NCI-H2107 treated with DMSO at 0.1 percent for 48 hours (cell line): Measurements from ENCODE around the gene GPER1.

Source experiments
- DNase-seq: peaks from one replicate; lab custom pipeline; 2025; ENCODE audit not compliant: unreplicated experiment; lab: John Stamatoyannopoulos, UW

GPER1 gene

GRCh38 chr7:1086588-1087464, 1.1 kb upstream of the GPER1 start:
- peak; percentile 87 for DNase-seq

- DNase-seq: no peak
Observed at GRCh38 chr7:1087465-1087814, 473 bp upstream of the GPER1 start.

- no peak for DNase-seq
Observed at GRCh38 chr7:1090236-1090635, 2.3 kb downstream of the GPER1 start.

- DNase-seq: no peak
Observed at GRCh38 chr7:1090686-1091643, 3.1 kb downstream of the GPER1 start.

- no peak for DNase-seq
Observed at GRCh38 chr7:1091644-1092027, 3.7 kb downstream of the GPER1 start.

GRCh38 chr7:1092161-1092632, 4.3 kb downstream of the GPER1 start:
- no peak for DNase-seq

GRCh38 chr7:1092806-1093501, 5.0 kb downstream of the GPER1 start:
- no peak for DNase-seq

- DNase-seq: no peak
Observed at GRCh38 chr7:1093502-1093843, 5.6 kb downstream of the GPER1 start.

GRCh38 chr7:1093916-1094508, 6.1 kb downstream of the GPER1 start:
- no peak for DNase-seq

GRCh38 chr7:1094870-1095269, 7.0 kb downstream of the GPER1 start:
- no peak for DNase-seq

GRCh38 chr7:1095621-1096155, 7.8 kb downstream of the GPER1 start:
- DNase-seq: no peak

GRCh38 chr7:1096156-1097119, 8.5 kb downstream of the GPER1 start:
- no peak for DNase-seq

GRCh38 chr7:1097120-1097504, 9.2 kb downstream of the GPER1 start:
- no peak for DNase-seq

GRCh38 chr7:1098243-1099153, 10.6 kb downstream of the GPER1 start:
- DNase-seq: no peak

GRCh38 chr7:1099154-1099542, 11.2 kb downstream of the GPER1 start:
- DNase-seq: no peak

GRCh38 chr7:1099637-1100036, 11.7 kb downstream of the GPER1 start:
- no peak for DNase-seq

- no peak for DNase-seq
Observed at GRCh38 chr7:1100386-1100785, 12.5 kb downstream of the GPER1 start.

- peak; percentile 73 for DNase-seq
Observed at GRCh38 chr7:1100834-1101562, 13.1 kb downstream of the GPER1 start.
